ENCODE results near the gene ACACA.

DNA sequence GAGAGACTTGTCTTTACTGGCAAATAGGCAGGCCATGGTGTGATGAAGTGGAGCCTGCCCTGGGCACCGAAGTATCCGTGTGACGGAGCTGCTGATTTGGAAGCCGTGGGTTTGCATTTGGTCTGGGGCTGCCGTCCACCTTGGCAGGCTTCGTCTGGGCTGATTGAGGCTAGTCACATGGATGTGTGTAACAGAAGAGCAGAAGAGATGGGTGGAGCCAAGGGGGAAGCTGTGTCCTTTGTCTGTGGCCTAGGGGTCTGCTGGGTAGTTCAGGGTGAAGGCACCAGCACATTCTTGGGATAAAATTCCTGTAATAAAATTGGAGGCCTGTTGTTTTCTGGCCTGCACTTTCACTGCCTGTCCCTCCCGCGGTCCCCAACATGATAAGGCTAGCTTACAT, 351.7 kb downstream of the ACACA start:
- TF ChIP-seq EZH2 (IDR thresholded peaks at IDR 0.05; ENCODE audit: low read length, unreplicated experiment), result no peak
- no peak for TF ChIP-seq EZH2phosphoT487 (IDR thresholded peaks at IDR 0.05; ENCODE audit: borderline replicate concordance, low read length)
- TF ChIP-seq, protein P1, sequence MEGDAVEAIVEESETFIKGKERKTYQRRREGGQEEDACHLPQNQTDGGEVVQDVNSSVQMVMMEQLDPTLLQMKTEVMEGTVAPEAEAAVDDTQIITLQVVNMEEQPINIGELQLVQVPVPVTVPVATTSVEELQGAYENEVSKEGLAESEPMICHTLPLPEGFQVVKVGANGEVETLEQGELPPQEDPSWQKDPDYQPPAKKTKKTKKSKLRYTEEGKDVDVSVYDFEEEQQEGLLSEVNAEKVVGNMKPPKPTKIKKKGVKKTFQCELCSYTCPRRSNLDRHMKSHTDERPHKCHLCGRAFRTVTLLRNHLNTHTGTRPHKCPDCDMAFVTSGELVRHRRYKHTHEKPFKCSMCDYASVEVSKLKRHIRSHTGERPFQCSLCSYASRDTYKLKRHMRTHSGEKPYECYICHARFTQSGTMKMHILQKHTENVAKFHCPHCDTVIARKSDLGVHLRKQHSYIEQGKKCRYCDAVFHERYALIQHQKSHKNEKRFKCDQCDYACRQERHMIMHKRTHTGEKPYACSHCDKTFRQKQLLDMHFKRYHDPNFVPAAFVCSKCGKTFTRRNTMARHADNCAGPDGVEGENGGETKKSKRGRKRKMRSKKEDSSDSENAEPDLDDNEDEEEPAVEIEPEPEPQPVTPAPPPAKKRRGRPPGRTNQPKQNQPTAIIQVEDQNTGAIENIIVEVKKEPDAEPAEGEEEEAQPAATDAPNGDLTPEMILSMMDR (conservative IDR thresholded peaks at IDR 0.05; ENCODE audit: low read depth, low read length), result no peak
